Neuron (in vitro differentiated cells): ENCODE results near the gene RASAL3.

Experiments
- H2AFZ ChIP-seq: one replicate; pipeline ENCODE4 v1.6.1; 2013; ENCODE audit warnings: low read depth, mild to moderate bottlenecking, inconsistent platforms, low read length, moderate library complexity
- H3K27me3 ChIP-seq: one replicate; pipeline ENCODE4 v1.6.1; 2013; ENCODE audit warnings: low read length; ENCODE audit not compliant: insufficient read depth
- H3K36me3 ChIP-seq: one replicate; pipeline ENCODE4 v1.6.1; 2013; ENCODE audit warnings: low read length; ENCODE audit not compliant: insufficient read depth
- H3K4me1 ChIP-seq: one replicate; pipeline ENCODE4 v1.6.1; 2013; ENCODE audit warnings: low read length; ENCODE audit not compliant: insufficient read depth
- H3K4me3 ChIP-seq: 2 replicates; pipeline ENCODE4 v1.5.1; 2013; ENCODE audit warnings: mild to moderate bottlenecking, low read length, moderate library complexity
- H3K9me3 ChIP-seq: one replicate; pipeline ENCODE4 v1.6.1; 2013; ENCODE audit warnings: low read length

Gene RASAL3

DNA sequence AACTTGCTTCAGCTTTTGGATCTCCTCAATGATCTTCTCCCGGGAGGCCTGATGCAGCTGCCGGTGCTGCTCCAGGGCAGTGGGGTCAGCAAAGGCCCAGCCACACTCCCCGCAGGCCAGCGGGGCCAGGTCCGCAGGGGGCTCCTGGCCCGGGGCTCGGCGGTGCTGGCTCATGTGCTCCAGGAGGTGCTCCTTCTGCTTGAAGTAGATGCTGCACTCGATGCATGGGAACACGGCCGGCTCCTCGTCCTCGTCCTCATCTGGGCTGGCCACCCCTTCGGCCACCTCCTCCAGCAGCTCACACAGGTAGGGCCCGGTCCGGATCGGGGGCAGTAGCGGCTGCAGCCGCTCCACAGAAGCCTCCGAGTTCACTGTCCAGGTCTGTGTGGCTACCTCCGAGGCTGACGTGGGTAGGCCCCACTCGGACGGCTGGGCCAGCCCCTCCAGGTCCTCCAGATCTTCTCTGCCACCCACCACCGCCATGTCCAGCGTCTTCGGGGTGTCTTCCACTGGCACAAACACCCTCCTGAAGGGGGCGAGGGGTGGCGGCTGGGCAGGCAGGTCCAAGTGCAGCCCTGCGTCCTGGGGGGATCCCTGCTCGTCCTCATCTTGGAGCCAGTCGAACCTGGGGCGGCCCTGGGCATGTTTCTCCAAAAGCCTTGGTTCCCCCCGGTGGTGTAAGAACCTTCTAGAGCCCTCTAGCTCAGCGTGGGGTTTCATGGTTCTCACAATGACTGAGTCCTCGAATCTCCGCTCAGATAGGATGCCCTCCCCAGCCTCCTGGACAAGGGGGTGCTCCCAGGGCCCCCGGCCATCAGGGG is 24.3 kb downstream of the RASAL3 start:
- no peak overlapping the region for H3K4me3 ChIP-seq
- no peak overlapping the region for H2AFZ ChIP-seq
- no peaks in the 10 kb centered on the region for H3K9me3 ChIP-seq
- H3K27me3 ChIP-seq = no peaks in the 10 kb centered on the region
- no peaks in the 10 kb centered on the region for H3K4me1 ChIP-seq
- peaks cover 8% of the 10 kb centered on the region for H3K36me3 ChIP-seq

DNA sequence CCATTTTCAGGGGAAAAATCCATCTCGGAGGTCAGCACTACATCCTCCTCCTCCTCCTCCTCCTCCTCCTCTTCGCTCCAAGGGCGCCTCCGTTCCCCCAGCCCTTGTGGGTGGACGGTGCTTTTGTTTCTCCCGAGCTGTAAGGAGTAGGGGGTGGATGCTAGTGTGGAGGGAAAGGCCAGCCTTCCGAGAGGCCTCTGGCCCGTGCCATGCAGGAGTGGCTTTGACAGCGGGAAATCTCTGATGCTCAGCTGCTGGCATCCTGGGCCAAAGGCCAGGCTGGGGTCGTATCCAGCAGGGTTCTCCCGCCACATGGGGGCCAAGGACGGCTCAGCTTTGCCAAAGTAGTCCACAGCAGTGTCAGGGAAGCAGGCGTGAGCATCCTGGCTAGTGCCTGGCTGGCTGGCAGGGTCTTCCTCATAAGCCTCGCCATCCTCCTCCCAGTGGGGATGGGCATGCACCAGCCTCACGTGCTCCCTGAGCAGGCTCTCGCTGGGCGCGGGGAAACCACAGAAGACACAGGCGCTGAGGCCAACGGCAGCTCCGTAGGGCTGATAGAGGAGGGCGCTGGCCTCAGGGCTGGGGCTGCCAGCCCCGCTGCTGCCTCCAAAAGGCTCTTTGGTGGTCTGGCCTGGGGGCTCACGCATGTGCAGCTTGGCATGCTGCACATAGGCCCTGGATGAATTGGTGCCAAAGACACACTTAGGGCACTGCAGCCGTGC is 25.1 kb downstream of the RASAL3 start:
- Histone ChIP-seq H3K27me3 (no peaks in the 10 kb centered on the region), H3K4me1 (no peaks in the 10 kb centered on the region), H3K36me3 (peaks cover 8% of the 10 kb centered on the region), H2AFZ (no peak overlapping the region), H3K9me3 (no peaks in the 10 kb centered on the region), H3K4me3 (no peak overlapping the region)

DNA sequence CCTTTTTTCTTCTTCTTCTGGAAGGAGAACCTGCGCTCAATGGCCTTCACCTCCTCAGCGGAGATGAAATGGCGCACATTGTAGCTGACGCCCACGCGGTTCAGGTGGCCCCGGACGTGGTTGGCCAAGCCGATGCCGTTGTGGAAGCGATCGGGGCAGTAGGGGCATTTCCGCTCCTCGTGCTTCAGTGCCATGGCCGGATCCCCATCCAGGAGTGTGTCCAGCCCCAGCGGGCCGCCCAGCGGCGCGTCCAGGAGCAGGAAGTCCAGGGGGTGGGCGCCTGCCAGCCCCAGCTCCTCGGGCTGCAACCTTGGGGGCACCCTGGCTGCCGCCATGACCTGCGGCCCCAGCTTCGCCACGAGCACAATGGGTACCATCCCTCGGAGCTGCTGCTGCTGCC is 25.8 kb downstream of the RASAL3 start:
- Histone ChIP-seq H3K9me3 (no peaks in the 10 kb centered on the region), H3K27me3 (no peaks in the 10 kb centered on the region)

DNA sequence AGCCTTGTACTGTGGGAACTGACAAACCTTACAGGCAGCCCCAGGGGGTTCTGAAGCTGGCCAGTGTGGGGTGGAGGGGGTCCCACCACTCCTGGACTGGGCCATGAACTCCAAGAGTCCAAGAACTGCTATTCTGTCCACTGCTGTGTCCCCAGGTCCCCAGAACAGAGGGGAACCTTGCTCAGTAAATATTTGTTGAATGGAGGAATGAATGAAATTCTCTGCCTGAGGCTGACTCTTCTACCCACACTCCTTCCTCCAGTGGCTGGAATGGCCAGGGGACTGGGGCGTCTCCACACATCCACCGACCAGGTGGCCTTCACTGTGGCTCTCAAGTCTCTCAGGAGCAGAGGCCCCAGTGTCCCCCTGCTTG is 26.2 kb downstream of the RASAL3 start:
- Histone ChIP-seq H3K9me3 (no peaks in the 10 kb centered on the region), H3K4me3 (no peak overlapping the region), H3K36me3 (peaks cover 8% of the 10 kb centered on the region)

More for the DNA sequence above, 25.8 kb downstream of the RASAL3 start:
- Histone ChIP-seq H3K4me3 (no peak overlapping the region), H3K36me3 (peaks cover 8% of the 10 kb centered on the region), H2AFZ (no peak overlapping the region), H3K4me1 (no peaks in the 10 kb centered on the region)

DNA sequence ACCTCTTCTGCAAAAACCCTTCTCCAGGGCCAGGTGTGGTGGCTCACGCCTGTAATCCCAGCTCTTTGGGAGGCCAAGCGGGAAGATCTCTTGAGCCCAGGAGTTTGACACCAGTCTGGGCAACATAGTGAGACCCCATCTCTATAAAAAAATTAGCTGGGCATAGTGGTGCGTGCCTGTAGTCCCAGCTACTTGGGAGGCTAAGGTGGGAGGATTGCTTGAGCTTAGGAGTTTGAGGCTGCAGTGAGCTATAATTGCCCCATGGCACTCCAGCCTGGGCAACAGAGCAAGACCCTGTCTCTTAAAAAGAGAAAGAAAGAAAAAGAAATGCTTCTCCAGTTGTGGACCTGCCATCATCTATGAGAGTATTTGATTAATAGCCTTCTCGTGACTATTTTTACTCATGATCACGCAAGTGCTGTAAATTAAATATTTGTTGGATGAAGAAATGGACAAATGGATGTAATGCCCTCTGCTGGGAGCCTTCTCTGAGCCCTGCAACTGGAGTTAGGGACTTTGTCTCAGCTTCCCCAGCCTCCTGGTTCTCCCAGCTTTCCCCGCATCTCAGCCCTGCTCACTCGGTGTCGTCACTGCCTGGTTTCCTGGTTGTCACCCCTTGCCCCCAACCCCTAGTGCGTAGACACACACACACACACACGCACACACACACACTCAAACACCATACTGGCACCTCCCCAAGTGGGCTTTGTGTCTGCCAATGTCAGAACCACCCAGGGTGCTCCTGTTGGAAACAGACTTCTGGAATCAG is 26.8 kb downstream of the RASAL3 start:
- no peaks in the 10 kb centered on the region for H3K4me1 ChIP-seq
- no peaks in the 10 kb centered on the region for H3K27me3 ChIP-seq
- H3K36me3 ChIP-seq = peaks cover 8% of the 10 kb centered on the region
- H3K4me3 ChIP-seq = no peak overlapping the region
- no peak overlapping the region for H2AFZ ChIP-seq
- H3K9me3 ChIP-seq = no peaks in the 10 kb centered on the region

More for the DNA sequence above, 26.2 kb downstream of the RASAL3 start:
- no peaks in the 10 kb centered on the region for H3K27me3 ChIP-seq
- H3K4me1 ChIP-seq = no peaks in the 10 kb centered on the region
- no peak overlapping the region for H2AFZ ChIP-seq

DNA sequence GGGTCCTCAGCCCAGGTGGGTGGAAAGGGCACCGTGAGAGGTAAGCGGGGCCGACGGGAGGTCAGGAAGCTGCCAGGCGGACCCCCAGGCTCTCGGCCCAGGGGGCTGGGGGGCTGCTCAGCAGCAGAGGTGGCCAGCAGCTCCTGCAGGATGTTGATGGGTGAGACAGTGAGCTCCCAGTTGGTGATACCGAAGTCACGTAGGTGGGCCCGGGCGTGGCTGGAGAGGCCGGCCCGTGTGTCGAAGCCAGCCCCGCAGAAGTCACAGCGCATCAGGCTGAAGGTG is 27.6 kb downstream of the RASAL3 start:
- H3K4me3 ChIP-seq = no peak overlapping the region
- H3K4me1 ChIP-seq = peaks cover under 1% of the 10 kb centered on the region
- no peak overlapping the region for H2AFZ ChIP-seq
- peaks cover 8% of the 10 kb centered on the region for H3K36me3 ChIP-seq
- no peaks in the 10 kb centered on the region for H3K27me3 ChIP-seq
- H3K9me3 ChIP-seq = no peaks in the 10 kb centered on the region

DNA sequence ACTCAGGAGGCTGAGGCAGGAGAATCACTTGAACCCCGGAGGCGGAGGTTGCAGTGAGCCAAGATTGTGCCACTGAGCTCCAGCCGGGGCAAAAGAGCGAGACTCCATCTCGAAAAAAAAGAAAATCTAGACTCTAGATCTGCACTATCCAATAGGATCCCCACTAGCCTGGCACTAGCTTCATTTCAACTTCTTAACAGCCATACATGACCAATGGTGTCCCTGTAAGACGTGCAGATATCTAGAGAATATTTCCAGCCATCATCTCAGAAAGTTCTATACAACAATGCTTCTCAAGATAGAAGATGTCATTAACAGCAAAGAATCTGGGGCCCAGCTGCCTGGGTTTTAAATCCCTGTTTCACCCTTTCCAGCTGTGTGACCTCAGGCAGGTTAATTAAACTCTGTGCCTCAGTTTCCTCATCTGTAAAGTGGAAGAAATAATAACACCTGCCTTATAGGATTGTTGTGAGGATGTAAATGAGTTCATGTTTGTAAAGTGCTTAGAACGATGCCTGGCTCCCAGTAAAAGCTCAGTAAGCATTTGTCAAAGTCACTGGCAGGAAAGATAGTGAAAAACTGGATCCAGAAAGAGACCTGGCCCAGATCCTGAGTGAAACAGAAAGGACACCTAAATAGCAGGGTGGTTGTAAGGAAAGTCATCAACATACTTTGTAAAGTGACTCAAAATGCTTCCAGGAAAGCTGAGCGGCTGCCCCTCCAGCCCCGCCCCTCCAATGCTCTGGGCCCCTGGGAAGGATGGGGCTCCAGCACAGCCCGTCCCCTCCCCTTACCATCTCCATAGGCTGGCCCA is 28.1 kb downstream of the RASAL3 start:
- no peaks in the 10 kb centered on the region for H3K27me3 ChIP-seq
- no peak overlapping the region for H3K4me3 ChIP-seq
- H3K4me1 ChIP-seq = peaks cover 6% of the 10 kb centered on the region
- H3K9me3 ChIP-seq = no peaks in the 10 kb centered on the region
- peaks cover 8% of the 10 kb centered on the region for H3K36me3 ChIP-seq
- H2AFZ ChIP-seq = no peak overlapping the region

DNA sequence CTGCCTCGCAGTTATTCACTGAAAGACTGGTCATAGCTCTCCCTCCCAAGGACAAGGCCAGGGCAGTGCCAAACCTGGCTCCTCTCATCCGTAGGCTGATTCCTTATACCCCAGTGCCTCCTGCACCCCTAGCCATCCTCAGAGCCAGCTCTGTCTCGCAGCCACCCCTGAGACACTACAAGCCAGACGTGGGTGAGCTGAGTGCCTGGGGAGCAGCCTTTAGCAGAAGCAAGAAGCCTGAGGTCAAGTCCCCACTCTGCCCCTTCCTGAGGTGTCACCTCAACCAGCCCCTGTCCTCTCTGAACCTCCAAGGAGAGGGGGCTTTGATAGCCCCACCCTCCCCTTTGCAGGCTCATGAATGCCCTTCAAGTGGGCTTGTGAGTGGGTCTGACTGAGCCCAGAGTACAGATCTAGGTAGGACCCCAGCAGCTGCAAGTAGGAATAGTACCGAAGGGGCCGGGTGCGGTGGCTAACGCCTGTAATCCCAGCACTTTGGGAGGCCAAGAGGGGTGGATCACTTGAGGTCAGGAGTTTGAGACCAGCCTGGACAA is 30.8 kb downstream of the RASAL3 start:
- Histone ChIP-seq H3K4me1 (peaks cover 17% of the 10 kb centered on the region), H3K27me3 (no peaks in the 10 kb centered on the region), H3K9me3 (no peaks in the 10 kb centered on the region), H3K4me3 (peak overlapping the region; percentile 81), H2AFZ (peak overlapping the region; percentile 96), H3K36me3 (peaks cover 15% of the 10 kb centered on the region)

DNA sequence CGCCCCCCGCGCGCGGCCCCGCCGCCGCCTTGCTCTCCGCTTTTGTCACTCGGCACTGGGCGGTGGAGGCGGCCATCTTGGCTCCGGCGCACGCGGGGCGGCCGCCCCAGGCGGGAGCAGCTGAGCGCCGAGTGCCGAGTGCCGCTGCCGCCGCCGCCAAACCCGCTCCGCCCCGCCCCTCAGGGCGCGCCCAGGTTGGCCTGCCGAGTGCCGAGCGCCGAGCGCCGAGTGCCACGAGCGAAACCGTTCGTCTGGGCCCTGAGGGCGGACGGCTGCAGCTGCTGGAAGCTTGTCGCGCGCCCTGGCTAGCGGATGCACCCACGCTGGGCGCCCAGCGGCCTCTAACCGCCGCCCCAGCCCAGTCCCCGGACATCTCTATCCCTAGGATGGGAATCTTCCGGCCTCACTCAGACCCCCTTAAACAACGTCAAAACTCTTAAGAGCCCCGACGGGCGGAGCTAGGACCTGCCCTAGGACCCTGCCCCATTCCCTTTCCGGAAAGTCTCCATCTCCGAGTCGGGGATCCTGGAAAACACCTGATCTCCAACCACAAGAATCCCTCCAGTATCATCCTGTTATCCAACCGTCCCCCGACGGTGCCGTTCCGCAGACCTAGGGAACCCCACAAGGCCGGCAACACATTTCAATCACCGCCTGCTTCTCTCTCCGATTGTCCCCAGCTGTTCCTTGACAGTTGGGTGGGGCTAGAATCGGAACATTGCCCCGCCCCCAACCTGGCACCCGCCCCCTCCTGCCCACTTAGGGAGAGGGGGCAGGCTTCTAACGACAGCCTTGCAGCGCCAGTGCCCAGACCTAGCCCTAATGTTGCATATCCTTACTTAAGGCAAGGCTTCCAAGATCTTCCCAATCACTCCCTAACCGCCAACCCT is 31.5 kb downstream of the RASAL3 start:
- Histone ChIP-seq H3K9me3 (no peaks in the 10 kb centered on the region), H3K4me3 (peak overlapping the region; percentile 81), H3K27me3 (no peaks in the 10 kb centered on the region), H3K36me3 (peaks cover 20% of the 10 kb centered on the region), H3K4me1 (peaks cover 17% of the 10 kb centered on the region), H2AFZ (peak overlapping the region; percentile 96)

DNA sequence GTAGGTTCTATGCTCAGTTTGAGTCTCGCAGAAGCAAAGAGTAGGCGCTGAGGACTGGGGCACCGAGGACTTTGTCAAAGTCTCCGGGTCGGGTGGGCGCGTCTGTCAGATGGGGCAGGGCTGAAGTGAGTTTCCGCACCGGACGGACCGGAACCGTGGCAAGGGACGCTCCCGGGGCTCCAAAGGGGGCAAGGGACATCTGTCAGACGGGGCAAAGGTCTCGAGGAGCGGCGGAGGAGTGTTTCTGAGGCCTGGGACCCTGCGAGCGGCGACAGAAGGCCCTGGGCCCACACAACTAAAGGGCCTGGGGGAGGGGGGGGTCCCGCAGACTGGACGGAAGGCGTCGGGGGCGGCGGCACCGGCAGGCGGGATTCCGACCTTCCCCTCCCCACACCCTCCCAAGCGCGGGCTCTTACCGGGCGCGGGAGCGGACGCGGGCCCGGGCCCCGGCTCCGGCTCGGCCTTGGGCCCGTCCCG is 32.3 kb downstream of the RASAL3 start:
- Histone ChIP-seq H3K4me3 (peak overlapping the region; percentile 81), H3K9me3 (no peaks in the 10 kb centered on the region), H3K27me3 (no peaks in the 10 kb centered on the region), H2AFZ (no peak overlapping the region), H3K4me1 (peaks cover 17% of the 10 kb centered on the region), H3K36me3 (peaks cover 28% of the 10 kb centered on the region)

DNA sequence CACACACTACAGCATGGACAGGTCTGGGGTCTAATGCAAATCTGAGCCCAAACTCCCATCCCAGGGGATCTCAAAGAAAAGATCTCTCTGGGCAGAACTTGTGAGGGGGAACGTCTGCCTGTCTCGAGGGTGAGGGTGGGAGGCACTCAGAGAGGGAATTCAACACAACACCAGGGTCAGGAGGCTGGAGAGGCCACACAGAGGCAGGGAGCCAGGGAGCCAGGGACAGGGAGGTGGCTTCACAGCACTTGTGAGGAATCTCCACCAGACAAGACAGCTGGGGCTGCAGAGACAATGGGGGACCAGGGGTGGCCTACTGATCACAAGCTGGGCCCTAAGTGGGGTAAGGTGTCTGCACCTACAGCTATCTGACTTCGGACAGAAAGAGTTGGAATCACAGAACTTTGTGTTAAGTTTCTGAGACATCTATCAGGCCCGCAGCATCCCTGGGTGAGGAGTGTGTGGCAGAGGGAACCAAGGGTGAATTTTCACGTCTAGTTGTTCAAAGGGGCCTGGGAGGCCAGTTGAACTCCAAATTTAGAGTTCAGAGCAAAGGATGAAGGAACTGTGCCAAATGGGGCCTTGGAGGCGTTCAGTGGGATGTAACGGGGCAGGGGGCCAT is 32.8 kb downstream of the RASAL3 start:
- Histone ChIP-seq H3K4me1 (peaks cover 17% of the 10 kb centered on the region), H2AFZ (no peak overlapping the region), H3K27me3 (no peaks in the 10 kb centered on the region), H3K36me3 (peaks cover 34% of the 10 kb centered on the region), H3K9me3 (peaks cover 1% of the 10 kb centered on the region), H3K4me3 (peak overlapping the region; percentile 81)
